GM23338 (cell line): ENCODE results near the gene COG1. TPM values are rescaled to one million over a fixed set of nuclear protein-coding genes. Genes with fewer than 3 reads are reported as not detected.

Experiments used
- ATAC-seq: fragments of 200-7000 bp; cut with Tn5 transposase; 3 replicates; pipeline ENCODE4 v1.9.1; 2020
- DNase-seq: peaks from one replicate; pipeline ENCODE4 v3.0.0-alpha.2; 2015; ENCODE audit warnings: low spot score
- H2AFZ ChIP-seq: fragments of 200-600 bp; sonication (generic); 2 replicates; pipeline ENCODE4 v1.8.0; 2016; ENCODE audit warnings: antibody characterized with exemption, mild to moderate bottlenecking, moderate library complexity
- H3F3A ChIP-seq: fragments of 200-600 bp; sonication (generic); replicated peaks from 2 replicates; pipeline ENCODE4 v1.8.0; 2017; ENCODE audit warnings: antibody characterized with exemption, mixed run types, low read depth
- H3K27ac ChIP-seq: fragments of 200-600 bp; sonication (generic); 2 replicates; pipeline ENCODE4 v1.6.1; 2016; ENCODE audit warnings: low read depth
- H3K27me3 ChIP-seq: fragments of 200-600 bp; sonication (generic); 2 replicates; pipeline ENCODE4 v1.8.0; 2016; ENCODE audit warnings: mild to moderate bottlenecking, mixed run types, moderate library complexity; ENCODE audit not compliant: insufficient read depth
- H3K36me3 ChIP-seq: fragments of 200-600 bp; sonication (generic); 2 replicates; pipeline ENCODE4 v1.8.0; 2016; ENCODE audit warnings: mild to moderate bottlenecking; ENCODE audit not compliant: insufficient read depth
- H3K4me1 ChIP-seq: fragments of 200-600 bp; sonication (generic); 2 replicates; pipeline ENCODE4 v1.8.0; 2016; ENCODE audit warnings: mild to moderate bottlenecking, moderate library complexity; ENCODE audit not compliant: insufficient read depth
- H3K4me2 ChIP-seq: fragments of 200-600 bp; sonication (generic); 2 replicates; pipeline ENCODE4 v1.7.1; 2017; ENCODE audit warnings: mixed run types
- H3K4me3 ChIP-seq: fragments of 200-600 bp; sonication (generic); 2 replicates; pipeline ENCODE4 v1.6.1; 2016; ENCODE audit warnings: mixed run types
- H3K79me2 ChIP-seq: fragments of 200-600 bp; sonication (generic); replicated peaks from 2 replicates; pipeline ENCODE4 v1.8.0; 2017; ENCODE audit warnings: mild to moderate bottlenecking; ENCODE audit not compliant: insufficient read depth
- H3K9me2 ChIP-seq: fragments of 200-600 bp; sonication (generic); 2 replicates; pipeline ENCODE4 v1.8.0; 2017; ENCODE audit not compliant: insufficient read depth
- H4K20me1 ChIP-seq: fragments of 200-600 bp; sonication (generic); replicated peaks from 2 replicates; pipeline ENCODE4 v1.8.0; 2017; ENCODE audit warnings: mild to moderate bottlenecking; ENCODE audit not compliant: insufficient read depth
- H3K27ac Mint-ChIP-seq: 2 replicates; pipeline ENCODE4 v1.8.0; 2020; ENCODE audit warnings: inconsistent platforms, mild to moderate bottlenecking, moderate library complexity, mixed read lengths
- H3K27me3 Mint-ChIP-seq: 3 replicates; pipeline ENCODE4 v1.8.0; 2022; ENCODE audit warnings: low read depth, mild to moderate bottlenecking, moderate library complexity, mixed read lengths, inconsistent platforms; ENCODE audit not compliant: insufficient read depth, poor library complexity
- H3K36me3 Mint-ChIP-seq: 3 replicates; pipeline ENCODE4 v1.8.0; 2021; ENCODE audit warnings: low read depth, mild to moderate bottlenecking, inconsistent platforms, moderate library complexity, mixed read lengths
- H3K4me1 Mint-ChIP-seq: 3 replicates; pipeline ENCODE4 v1.8.0; 2020; ENCODE audit warnings: mild to moderate bottlenecking, inconsistent platforms, mixed read lengths
- H3K4me3 Mint-ChIP-seq: 3 replicates; pipeline ENCODE4 v1.8.0; 2021; ENCODE audit warnings: moderate library complexity, mild to moderate bottlenecking, inconsistent platforms, mixed read lengths
- H3K9me3 Mint-ChIP-seq: 3 replicates; pipeline ENCODE4 v1.8.0; 2020; ENCODE audit warnings: moderate library complexity, mild to moderate bottlenecking, inconsistent platforms, mixed read lengths
- CREB1 ChIP-seq: fragments of 250-450 bp; sonication (Bioruptor Pico); IDR thresholded peaks from 2 replicates; pipeline ENCODE4 v1.5.0; 2020; ENCODE audit warnings: low read depth, mild to moderate bottlenecking, moderate library complexity
- EZH2 ChIP-seq: fragments of 200-600 bp; sonication (generic); IDR thresholded peaks from one replicate; pipeline ENCODE4 v1.8.0; 2017; ENCODE audit warnings: antibody characterized with exemption, mild to moderate bottlenecking, low read depth; ENCODE audit not compliant: unreplicated experiment
- EZH2phosphoT487 ChIP-seq: fragments of 200-600 bp; sonication (generic); IDR thresholded peaks from one replicate; pipeline ENCODE4 v1.8.1; 2018; ENCODE audit warnings: antibody characterized with exemption; ENCODE audit not compliant: unreplicated experiment
- JUNB ChIP-seq: IDR thresholded peaks from one replicate; pipeline ENCODE4 v1.6.1; 2016; ENCODE audit warnings: antibody characterized with exemption; ENCODE audit not compliant: unreplicated experiment
- NANOG ChIP-seq: IDR thresholded peaks from 2 replicates; pipeline ENCODE4 v1.6.1; 2016; ENCODE audit warnings: antibody characterized with exemption, borderline replicate concordance
- POLR2AphosphoS5 ChIP-seq: IDR thresholded peaks from 2 replicates; pipeline ENCODE4 v1.6.1; 2016; ENCODE audit warnings: antibody characterized with exemption, low read depth
- ZNF114 ChIP-seq: fragments of 250-450 bp; sonication (Bioruptor Pico); IDR thresholded peaks from 2 replicates; pipeline ENCODE4 v1.5.0; 2020; ENCODE audit warnings: mild to moderate bottlenecking, moderate library complexity
- ZNF331 ChIP-seq: fragments of 250-450 bp; sonication (Bioruptor Pico); IDR thresholded peaks from 2 replicates; pipeline ENCODE4 v1.5.0; 2020; ENCODE audit warnings: low read depth, mild to moderate bottlenecking, moderate library complexity
- polyA plus RNA-seq: library from polyadenylated mRNA; unstranded; fragments of >200 nt; fragmentation: Nextera tagmentation; extraction: Ambion mirVana; gene quantifications from 2 replicates; pipeline ENCODE4 v1.2.1, GENCODE V29; 2016
- total RNA-seq: library from RNA; depleted of rRNA; stranded (reverse); fragments of >200 nt; shearing (Covaris generic); gene quantifications from 2 replicates; pipeline ENCODE4 v1.2.3, GENCODE V29; 2014
- TF ChIP-seq, protein P1 (sequence below), 2 experiments: fragments of 200-600 bp in 1 of 2; sonication (generic) in 1 of 2; conservative IDR thresholded peaks; 2 replicates each; pipeline versions ENCODE4 v1.5.1 to v1.6.1; 2016 to 2017; ENCODE audit warnings: antibody characterized with exemption in 2 of 2, low read depth in 2 of 2, mild to moderate bottlenecking in 2 of 2, moderate library complexity in 1 of 2
- TF ChIP-seq, protein P2 (sequence below): IDR thresholded peaks from one replicate; pipeline ENCODE4 v1.6.1; 2018; ENCODE audit warnings: antibody characterized with exemption; ENCODE audit not compliant: unreplicated experiment
- TF ChIP-seq, protein P3 (sequence below): IDR thresholded peaks from 2 replicates; pipeline ENCODE4 v1.6.1; 2016; ENCODE audit warnings: antibody characterized with exemption
- TF ChIP-seq, protein P4 (sequence below): fragments of 250-450 bp; sonication (Bioruptor Pico); IDR thresholded peaks from 2 replicates; pipeline ENCODE4 v1.5.0; 2020; ENCODE audit warnings: mild to moderate bottlenecking, moderate library complexity

The COG1 gene
- total and polyA plus RNA-seq, 2 experiments from 2014 or later, result 15.0 to 26.1 TPM

DNA sequence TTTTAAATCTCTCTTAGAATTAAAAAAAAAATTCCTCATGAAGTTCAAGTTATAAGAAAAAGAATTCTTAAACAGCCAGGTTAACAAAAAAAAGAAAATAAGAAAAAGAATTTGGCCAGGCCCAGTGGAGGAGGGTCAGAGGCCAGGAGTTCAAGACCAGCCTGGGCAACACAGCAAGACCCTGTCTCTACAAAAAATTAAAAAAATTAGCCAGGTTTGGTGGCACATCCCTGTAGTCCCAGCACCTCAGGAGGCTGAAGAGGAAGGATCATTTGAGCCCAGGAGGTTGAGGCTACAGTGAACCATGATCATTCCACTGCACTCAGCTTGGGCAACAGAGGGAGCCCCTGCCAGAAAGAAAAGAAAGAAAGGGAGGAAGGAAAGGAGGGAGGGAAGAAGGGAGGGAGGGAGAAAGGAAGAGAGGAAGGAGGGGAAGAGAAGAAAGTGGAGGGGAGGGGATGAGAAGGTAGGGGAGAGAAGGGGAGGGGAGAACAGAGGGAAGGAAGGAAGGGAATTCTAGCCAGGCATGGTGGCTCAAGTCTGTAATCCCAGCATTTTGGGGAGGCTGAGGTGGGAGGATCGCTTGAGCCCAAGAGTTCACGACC, 30.9 kb downstream of the COG1 start (continued):
- TF ChIP-seq JUNB (no peak), ZNF331 (no peak), NANOG (no peak), ZNF114 (no peak), CREB1 (CRISPR knock-in tag) (no peak), EZH2 (no peak), EZH2phosphoT487 (no peak)
- TF ChIP-seq, protein P1, sequence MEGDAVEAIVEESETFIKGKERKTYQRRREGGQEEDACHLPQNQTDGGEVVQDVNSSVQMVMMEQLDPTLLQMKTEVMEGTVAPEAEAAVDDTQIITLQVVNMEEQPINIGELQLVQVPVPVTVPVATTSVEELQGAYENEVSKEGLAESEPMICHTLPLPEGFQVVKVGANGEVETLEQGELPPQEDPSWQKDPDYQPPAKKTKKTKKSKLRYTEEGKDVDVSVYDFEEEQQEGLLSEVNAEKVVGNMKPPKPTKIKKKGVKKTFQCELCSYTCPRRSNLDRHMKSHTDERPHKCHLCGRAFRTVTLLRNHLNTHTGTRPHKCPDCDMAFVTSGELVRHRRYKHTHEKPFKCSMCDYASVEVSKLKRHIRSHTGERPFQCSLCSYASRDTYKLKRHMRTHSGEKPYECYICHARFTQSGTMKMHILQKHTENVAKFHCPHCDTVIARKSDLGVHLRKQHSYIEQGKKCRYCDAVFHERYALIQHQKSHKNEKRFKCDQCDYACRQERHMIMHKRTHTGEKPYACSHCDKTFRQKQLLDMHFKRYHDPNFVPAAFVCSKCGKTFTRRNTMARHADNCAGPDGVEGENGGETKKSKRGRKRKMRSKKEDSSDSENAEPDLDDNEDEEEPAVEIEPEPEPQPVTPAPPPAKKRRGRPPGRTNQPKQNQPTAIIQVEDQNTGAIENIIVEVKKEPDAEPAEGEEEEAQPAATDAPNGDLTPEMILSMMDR (conservative IDR thresholded peaks at IDR 0.05; ENCODE audit: low read depth in 2 of 2), result no peak

DNA sequence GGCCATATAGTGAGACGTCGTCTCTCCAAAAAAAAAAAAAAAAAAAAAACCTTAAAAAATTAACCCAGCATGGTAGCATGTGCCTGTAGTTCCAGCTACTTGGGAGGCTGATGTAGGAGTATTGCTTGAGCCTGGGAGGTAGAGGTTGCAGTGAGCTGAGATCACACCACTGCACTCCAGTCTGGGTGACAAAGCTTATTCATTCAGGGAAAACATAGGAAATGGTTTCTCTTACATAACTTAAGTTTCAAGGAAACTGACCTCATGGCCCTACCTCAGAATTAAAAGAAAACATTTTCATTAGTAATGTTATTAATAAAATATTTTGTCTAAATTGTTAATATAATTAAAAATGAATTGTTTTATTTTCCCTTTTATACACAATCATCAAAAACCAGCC, 31.4 kb downstream of the COG1 start:
- peaks cover 36% of the 10 kb centered on the region for H3K4me1 Mint-ChIP-seq
- H3K27ac Mint-ChIP-seq, result no peak overlapping the region
- peaks cover 18% of the 10 kb centered on the region; the same call in 1 of the 2 replicates for H4K20me1 ChIP-seq
- H3K36me3 Mint-ChIP-seq, result peaks cover 27% of the 10 kb centered on the region; the same call in 2 of the 3 replicates
- peaks cover 94% of the 10 kb centered on the region for H3K79me2 ChIP-seq
- no peaks in the 10 kb centered on the region for H3F3A ChIP-seq
- no peak overlapping the region for H3K4me2 ChIP-seq
- H3K9me3 Mint-ChIP-seq, result no peaks in the 10 kb centered on the region
- no peak overlapping the region for H3K4me3 ChIP-seq
- DNase-seq (no peak), ATAC-seq (no peak)
- H2AFZ ChIP-seq, result no peak overlapping the region
- H3K4me3 Mint-ChIP-seq, result no peak overlapping the region
- H3K36me3 ChIP-seq, result no peaks in the 10 kb centered on the region
- H3K27me3 ChIP-seq, result no peaks in the 10 kb centered on the region
- no peaks in the 10 kb centered on the region for H3K9me2 ChIP-seq
- H3K4me1 ChIP-seq, result peaks cover 28% of the 10 kb centered on the region
- peaks cover 2% of the 10 kb centered on the region for H3K27me3 Mint-ChIP-seq
- H3K27ac ChIP-seq, result no peak overlapping the region
- no peak for TF ChIP-seq ZNF114
- no peak for TF ChIP-seq JUNB
- no peak for TF ChIP-seq NANOG
- TF ChIP-seq, protein P2, sequence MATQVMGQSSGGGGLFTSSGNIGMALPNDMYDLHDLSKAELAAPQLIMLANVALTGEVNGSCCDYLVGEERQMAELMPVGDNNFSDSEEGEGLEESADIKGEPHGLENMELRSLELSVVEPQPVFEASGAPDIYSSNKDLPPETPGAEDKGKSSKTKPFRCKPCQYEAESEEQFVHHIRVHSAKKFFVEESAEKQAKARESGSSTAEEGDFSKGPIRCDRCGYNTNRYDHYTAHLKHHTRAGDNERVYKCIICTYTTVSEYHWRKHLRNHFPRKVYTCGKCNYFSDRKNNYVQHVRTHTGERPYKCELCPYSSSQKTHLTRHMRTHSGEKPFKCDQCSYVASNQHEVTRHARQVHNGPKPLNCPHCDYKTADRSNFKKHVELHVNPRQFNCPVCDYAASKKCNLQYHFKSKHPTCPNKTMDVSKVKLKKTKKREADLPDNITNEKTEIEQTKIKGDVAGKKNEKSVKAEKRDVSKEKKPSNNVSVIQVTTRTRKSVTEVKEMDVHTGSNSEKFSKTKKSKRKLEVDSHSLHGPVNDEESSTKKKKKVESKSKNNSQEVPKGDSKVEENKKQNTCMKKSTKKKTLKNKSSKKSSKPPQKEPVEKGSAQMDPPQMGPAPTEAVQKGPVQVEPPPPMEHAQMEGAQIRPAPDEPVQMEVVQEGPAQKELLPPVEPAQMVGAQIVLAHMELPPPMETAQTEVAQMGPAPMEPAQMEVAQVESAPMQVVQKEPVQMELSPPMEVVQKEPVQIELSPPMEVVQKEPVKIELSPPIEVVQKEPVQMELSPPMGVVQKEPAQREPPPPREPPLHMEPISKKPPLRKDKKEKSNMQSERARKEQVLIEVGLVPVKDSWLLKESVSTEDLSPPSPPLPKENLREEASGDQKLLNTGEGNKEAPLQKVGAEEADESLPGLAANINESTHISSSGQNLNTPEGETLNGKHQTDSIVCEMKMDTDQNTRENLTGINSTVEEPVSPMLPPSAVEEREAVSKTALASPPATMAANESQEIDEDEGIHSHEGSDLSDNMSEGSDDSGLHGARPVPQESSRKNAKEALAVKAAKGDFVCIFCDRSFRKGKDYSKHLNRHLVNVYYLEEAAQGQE, result no peak
- no peak for TF ChIP-seq ZNF331
- TF ChIP-seq POLR2AphosphoS5, result no peak
- TF ChIP-seq, protein P3, sequence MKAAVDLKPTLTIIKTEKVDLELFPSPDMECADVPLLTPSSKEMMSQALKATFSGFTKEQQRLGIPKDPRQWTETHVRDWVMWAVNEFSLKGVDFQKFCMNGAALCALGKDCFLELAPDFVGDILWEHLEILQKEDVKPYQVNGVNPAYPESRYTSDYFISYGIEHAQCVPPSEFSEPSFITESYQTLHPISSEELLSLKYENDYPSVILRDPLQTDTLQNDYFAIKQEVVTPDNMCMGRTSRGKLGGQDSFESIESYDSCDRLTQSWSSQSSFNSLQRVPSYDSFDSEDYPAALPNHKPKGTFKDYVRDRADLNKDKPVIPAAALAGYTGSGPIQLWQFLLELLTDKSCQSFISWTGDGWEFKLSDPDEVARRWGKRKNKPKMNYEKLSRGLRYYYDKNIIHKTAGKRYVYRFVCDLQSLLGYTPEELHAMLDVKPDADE, result no peak
- no peak for TF ChIP-seq EZH2phosphoT487
- TF ChIP-seq, protein P4, sequence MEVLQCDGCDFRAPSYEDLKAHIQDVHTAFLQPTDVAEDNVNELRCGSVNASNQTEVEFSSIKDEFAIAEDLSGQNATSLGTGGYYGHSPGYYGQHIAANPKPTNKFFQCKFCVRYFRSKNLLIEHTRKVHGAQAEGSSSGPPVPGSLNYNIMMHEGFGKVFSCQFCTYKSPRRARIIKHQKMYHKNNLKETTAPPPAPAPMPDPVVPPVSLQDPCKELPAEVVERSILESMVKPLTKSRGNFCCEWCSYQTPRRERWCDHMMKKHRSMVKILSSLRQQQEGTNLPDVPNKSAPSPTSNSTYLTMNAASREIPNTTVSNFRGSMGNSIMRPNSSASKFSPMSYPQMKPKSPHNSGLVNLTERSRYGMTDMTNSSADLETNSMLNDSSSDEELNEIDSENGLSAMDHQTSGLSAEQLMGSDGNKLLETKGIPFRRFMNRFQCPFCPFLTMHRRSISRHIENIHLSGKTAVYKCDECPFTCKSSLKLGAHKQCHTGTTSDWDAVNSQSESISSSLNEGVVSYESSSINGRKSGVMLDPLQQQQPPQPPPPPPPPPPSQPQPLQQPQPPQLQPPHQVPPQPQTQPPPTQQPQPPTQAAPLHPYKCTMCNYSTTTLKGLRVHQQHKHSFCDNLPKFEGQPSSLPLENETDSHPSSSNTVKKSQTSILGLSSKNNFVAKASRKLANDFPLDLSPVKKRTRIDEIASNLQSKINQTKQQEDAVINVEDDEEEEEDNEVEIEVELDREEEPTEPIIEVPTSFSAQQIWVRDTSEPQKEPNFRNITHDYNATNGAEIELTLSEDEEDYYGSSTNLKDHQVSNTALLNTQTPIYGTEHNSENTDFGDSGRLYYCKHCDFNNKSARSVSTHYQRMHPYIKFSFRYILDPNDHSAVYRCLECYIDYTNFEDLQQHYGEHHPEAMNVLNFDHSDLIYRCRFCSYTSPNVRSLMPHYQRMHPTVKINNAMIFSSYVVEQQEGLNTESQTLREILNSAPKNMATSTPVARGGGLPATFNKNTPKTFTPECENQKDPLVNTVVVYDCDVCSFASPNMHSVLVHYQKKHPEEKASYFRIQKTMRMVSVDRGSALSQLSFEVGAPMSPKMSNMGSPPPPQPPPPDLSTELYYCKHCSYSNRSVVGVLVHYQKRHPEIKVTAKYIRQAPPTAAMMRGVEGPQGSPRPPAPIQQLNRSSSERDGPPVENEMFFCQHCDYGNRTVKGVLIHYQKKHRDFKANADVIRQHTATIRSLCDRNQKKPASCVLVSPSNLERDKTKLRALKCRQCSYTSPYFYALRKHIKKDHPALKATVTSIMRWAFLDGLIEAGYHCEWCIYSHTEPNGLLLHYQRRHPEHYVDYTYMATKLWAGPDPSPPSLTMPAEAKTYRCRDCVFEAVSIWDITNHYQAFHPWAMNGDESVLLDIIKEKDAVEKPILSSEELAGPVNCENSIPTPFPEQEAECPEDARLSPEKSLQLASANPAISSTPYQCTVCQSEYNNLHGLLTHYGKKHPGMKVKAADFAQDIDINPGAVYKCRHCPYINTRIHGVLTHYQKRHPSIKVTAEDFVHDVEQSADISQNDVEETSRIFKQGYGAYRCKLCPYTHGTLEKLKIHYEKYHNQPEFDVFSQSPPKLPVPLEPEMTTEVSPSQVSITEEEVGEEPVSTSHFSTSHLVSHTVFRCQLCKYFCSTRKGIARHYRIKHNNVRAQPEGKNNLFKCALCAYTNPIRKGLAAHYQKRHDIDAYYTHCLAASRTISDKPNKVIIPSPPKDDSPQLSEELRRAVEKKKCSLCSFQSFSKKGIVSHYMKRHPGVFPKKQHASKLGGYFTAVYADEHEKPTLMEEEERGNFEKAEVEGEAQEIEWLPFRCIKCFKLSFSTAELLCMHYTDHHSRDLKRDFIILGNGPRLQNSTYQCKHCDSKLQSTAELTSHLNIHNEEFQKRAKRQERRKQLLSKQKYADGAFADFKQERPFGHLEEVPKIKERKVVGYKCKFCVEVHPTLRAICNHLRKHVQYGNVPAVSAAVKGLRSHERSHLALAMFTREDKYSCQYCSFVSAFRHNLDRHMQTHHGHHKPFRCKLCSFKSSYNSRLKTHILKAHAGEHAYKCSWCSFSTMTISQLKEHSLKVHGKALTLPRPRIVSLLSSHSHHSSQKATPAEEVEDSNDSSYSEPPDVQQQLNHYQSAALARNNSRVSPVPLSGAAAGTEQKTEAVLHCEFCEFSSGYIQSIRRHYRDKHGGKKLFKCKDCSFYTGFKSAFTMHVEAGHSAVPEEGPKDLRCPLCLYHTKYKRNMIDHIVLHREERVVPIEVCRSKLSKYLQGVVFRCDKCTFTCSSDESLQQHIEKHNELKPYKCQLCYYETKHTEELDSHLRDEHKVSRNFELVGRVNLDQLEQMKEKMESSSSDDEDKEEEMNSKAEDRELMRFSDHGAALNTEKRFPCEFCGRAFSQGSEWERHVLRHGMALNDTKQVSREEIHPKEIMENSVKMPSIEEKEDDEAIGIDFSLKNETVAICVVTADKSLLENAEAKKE, result no peak
- TF ChIP-seq EZH2, result no peak
- TF ChIP-seq CREB1 (CRISPR knock-in tag), result no peak
